HCT116 (cell line): Measurements from ENCODE around the gene DUXB. TPM values are rescaled to one million over a fixed set of nuclear protein-coding genes. Genes with fewer than 3 reads are reported as not detected.

ENCODE experiments used
- ATAC-seq: fragments of 200-7000 bp; cut with Tn5 transposase; 2 replicates; pipeline ENCODE4 v1.9.1; 2020; ENCODE audit warnings: mild to moderate bottlenecking, moderate library complexity
- BruUV-seq: library from RNA; stranded (reverse); fragments of 400-500 nt; replicated peaks from 2 replicates; lab custom pipeline; 2021; lab: Mats Ljungman, UMichigan
- CTCF ChIA-PET: fragments of 300-600 bp; sonication (Branson Sonifier 250); formaldehyde crosslinking; loops from one replicate; lab custom pipeline; 2021; ENCODE audit warnings: antibody characterized with exemption; lab: Charles Lee
- POLR2A ChIA-PET: fragments of 300-600, 350-600 bp; sonication (Branson Sonifier 250); formaldehyde crosslinking; loops from one replicate; lab custom pipeline; 2021; ENCODE audit warnings: antibody characterized with exemption; lab: Charles Lee
- RAD21 ChIA-PET, 2 experiments: fragments of 300-600 bp; sonication (Branson Sonifier 250); formaldehyde crosslinking; loops; one replicate each; lab custom pipeline; 2023; ENCODE audit warnings: low total read pairs in 2 of 2; ENCODE audit not compliant: uncharacterized antibody in 2 of 2, unreplicated experiment in 2 of 2, low non-redundant PET in 1 of 2; lab: Charles Lee
- DNase-seq: peaks from one replicate; pipeline ENCODE4 v3.0.0-alpha.2; 2010; ENCODE audit warnings: low read depth, low spot score
- H2AFZ ChIP-seq: fragments of 200-600 bp; shearing (Covaris generic), sonication (generic); 2 replicates; pipeline ENCODE4 v1.6.1; 2017; ENCODE audit warnings: low read depth, mixed run types, mixed read lengths, antibody characterized with exemption, low read length; ENCODE audit not compliant: poor library complexity, severe bottlenecking
- H3K27ac ChIP-seq: 2 replicates; pipeline ENCODE4 v1.5.1; 2012; ENCODE audit warnings: low read depth, low read length
- H3K27me3 ChIP-seq: fragments of 200-600 bp; sonication (generic); 2 replicates; pipeline ENCODE4 v1.6.1; 2016; ENCODE audit warnings: mixed run types, low read length, mixed read lengths; ENCODE audit not compliant: insufficient read depth
- H3K36me3 ChIP-seq, 2 experiments: fragments of 200-500 bp in 1 of 2; fragments of 200-600 bp in 1 of 2; sonication (Bioruptor generic) in 1 of 2; sonication (generic) in 1 of 2; 2 replicates each; pipeline versions ENCODE4 v1.5.1 to v1.6.1; 2014 to 2016; ENCODE audit warnings: low read length in 2 of 2, inconsistent platforms in 1 of 2, mixed read lengths in 1 of 2, mixed run types in 1 of 2; ENCODE audit not compliant: insufficient read depth in 2 of 2, control insufficient read depth in 1 of 2
- H3K4me1 ChIP-seq, 2 experiments: fragments of 200-600 bp in 1 of 2; sonication (generic) in 1 of 2; 2 replicates each; pipeline versions ENCODE4 v1.5.1 to v1.6.1; 2012 to 2017; ENCODE audit warnings: low read length in 2 of 2, inconsistent platforms in 1 of 2, mild to moderate bottlenecking in 1 of 2, mixed read lengths in 1 of 2, mixed run types in 1 of 2, moderate library complexity in 1 of 2; ENCODE audit not compliant: insufficient read depth in 2 of 2, control insufficient read depth in 1 of 2
- H3K4me2 ChIP-seq: fragments of 200-600 bp; sonication (generic); 2 replicates; pipeline ENCODE4 v1.6.1; 2017; ENCODE audit warnings: mixed run types, low read length, mixed read lengths
- H3K4me3 ChIP-seq, 2 experiments: fragments of 200-600 bp in 1 of 2; sonication (generic) in 1 of 2; replicated peaks in 1 of 2; 2 replicates each; pipeline ENCODE4 v1.5.1; 2011 to 2016; ENCODE audit warnings: low read length in 2 of 2, control low read depth in 1 of 2, low read depth in 1 of 2, mild to moderate bottlenecking in 1 of 2, mixed read lengths in 1 of 2, mixed run types in 1 of 2
- H3K79me2 ChIP-seq: fragments of 200-600 bp; sonication (generic); 2 replicates; pipeline ENCODE4 v1.6.1; 2017; ENCODE audit warnings: mild to moderate bottlenecking, mixed run types, low read length, moderate library complexity, mixed read lengths; ENCODE audit not compliant: insufficient read depth
- H3K9ac ChIP-seq: fragments of 200-600 bp; sonication (generic); 2 replicates; pipeline ENCODE4 v1.6.1; 2016; ENCODE audit warnings: low read length, mixed read lengths
- H3K9me2 ChIP-seq: fragments of 200-600 bp; sonication (generic), shearing (Covaris generic); 2 replicates; pipeline ENCODE4 v1.6.1; 2017; ENCODE audit warnings: mixed run types, mild to moderate bottlenecking, moderate library complexity; ENCODE audit not compliant: insufficient read depth
- H3K9me3 ChIP-seq, 2 experiments: fragments of 200-500 bp in 1 of 2; fragments of 200-600 bp in 1 of 2; sonication (Bioruptor generic) in 1 of 2; sonication (generic) in 1 of 2; 2 replicates each; pipeline ENCODE4 v1.6.1; 2014 to 2017; ENCODE audit warnings: low read length in 2 of 2, mixed read lengths in 2 of 2, inconsistent platforms in 1 of 2, low read depth in 1 of 2, mild to moderate bottlenecking in 1 of 2, mixed run types in 1 of 2, moderate library complexity in 1 of 2; ENCODE audit not compliant: control insufficient read depth in 1 of 2, insufficient read depth in 1 of 2
- H4K20me1 ChIP-seq: fragments of 200-600 bp; sonication (generic), shearing (Covaris generic); 2 replicates; pipeline ENCODE4 v1.6.1; 2017; ENCODE audit warnings: mixed run types, mild to moderate bottlenecking, moderate library complexity; ENCODE audit not compliant: insufficient read depth
- CTCF ChIP-seq, 3 experiments: fragments of 200-600 bp in 1 of 3; sonication (generic) in 1 of 3; IDR thresholded peaks in 2 of 3; conservative IDR thresholded peaks in 1 of 3; 2 replicates each; pipeline ENCODE4 v1.5.1; 2012 to 2017; ENCODE audit warnings: low read depth in 2 of 3, low read length in 2 of 3, antibody characterized with exemption in 1 of 3, borderline replicate concordance in 1 of 3, control low read depth in 1 of 3, mild to moderate bottlenecking in 1 of 3, mixed read lengths in 1 of 3, mixed run types in 1 of 3, moderate library complexity in 1 of 3; ENCODE audit not compliant: insufficient read depth in 1 of 3
- EZH2 ChIP-seq: fragments of 200-600 bp; sonication (generic); IDR thresholded peaks from 2 replicates; pipeline ENCODE4 v1.6.1; 2017; ENCODE audit warnings: antibody characterized with exemption, mixed run types
- POLR2AphosphoS5 ChIP-seq: IDR thresholded peaks from 2 replicates; pipeline ENCODE4 v1.6.1; 2011; ENCODE audit warnings: mild to moderate bottlenecking, low read depth, low read length, moderate library complexity
- RAD21 ChIP-seq: IDR thresholded peaks from 2 replicates; pipeline ENCODE4 v1.6.1; 2012; ENCODE audit warnings: low read depth, mild to moderate bottlenecking
- REST ChIP-seq: IDR thresholded peaks from 2 replicates; pipeline ENCODE4 v1.6.1; 2012; ENCODE audit warnings: low read depth
- SP1 ChIP-seq: IDR thresholded peaks from 2 replicates; pipeline ENCODE4 v1.6.1; 2012; ENCODE audit warnings: low read depth
- SRF ChIP-seq: IDR thresholded peaks from 2 replicates; pipeline ENCODE4 v1.6.1; 2012; ENCODE audit warnings: low read depth
- TCF7L2 ChIP-seq: IDR thresholded peaks from 2 replicates; pipeline ENCODE4 v1.7.0; 2011; ENCODE audit warnings: borderline replicate concordance, inconsistent platforms; ENCODE audit not compliant: insufficient read depth, insufficient read length; ENCODE audit errors: extremely low read depth
- YY1 ChIP-seq: IDR thresholded peaks from 2 replicates; pipeline ENCODE4 v1.6.1; 2011; ENCODE audit warnings: low read length, low read depth, moderate library complexity, mild to moderate bottlenecking; ENCODE audit not compliant: insufficient replicate concordance; ENCODE audit errors: extremely low read depth
- ZFX ChIP-seq: fragments of 450-650 bp; IDR thresholded peaks from 2 replicates; pipeline ENCODE4 v1.6.1; 2017
- ZNF274 ChIP-seq: fragments of 200-500 bp; sonication (Bioruptor generic); IDR thresholded peaks from 2 replicates; pipeline ENCODE4 v1.6.1; 2014; ENCODE audit warnings: mild to moderate bottlenecking, low read depth, low read length, inconsistent platforms
- intact Hi-C: fragments of 100-400 bp; cut with micrococcal nuclease; formaldehyde crosslinking; loops from 2 replicates; pipeline ENCODE4 v1.10.0; 2022
- total RNA-seq: library from RNA; stranded (reverse); gene quantifications from one replicate; pipeline ENCODE4 v1.2.1, GENCODE V29; 2021; ENCODE audit not compliant: unreplicated experiment

The DUXB gene
- total RNA-seq, 1 experiment from 2014 or later: not detected

GRCh38 chr16:75658175-75658574 is 43.1 kb downstream of the DUXB start:
- ATAC-seq (no peak), DNase-seq (no peak)
- no peaks in the 10 kb centered on the region for H3K9me3 ChIP-seq
- H3K9ac ChIP-seq: no peak overlapping the region
- intact Hi-C loops: no loop called here
- ChIA-PET CTCF (no interaction called here), POLR2A (no interaction called here), RAD21 (no interaction called here)
- H3K9me2 ChIP-seq: no peaks in the 10 kb centered on the region
- H3K36me3 ChIP-seq: peaks cover 13 to 31% of the 10 kb centered on the region in 2 experiments; a peak in 2 of 4 replicates
- no peak overlapping the region for H2AFZ ChIP-seq
- no peak overlapping the region for H3K4me3 ChIP-seq
- no peak overlapping the region for H3K4me2 ChIP-seq
- peaks cover 12% of the 10 kb centered on the region for H3K79me2 ChIP-seq
- no peaks in the 10 kb centered on the region for H4K20me1 ChIP-seq
- H3K4me1 ChIP-seq: no peaks in the 10 kb centered on the region
- no TSS peak for BruUV-seq
- H3K27me3 ChIP-seq: no peaks in the 10 kb centered on the region
- H3K27ac ChIP-seq: no peak overlapping the region
- TF ChIP-seq SP1: no peak
- no peak for TF ChIP-seq EZH2
- no peak for TF ChIP-seq CTCF (IDR thresholded peaks at IDR 0.05 in 2 of 3, conservative IDR thresholded peaks at IDR 0.05 in 1 of 3; ENCODE audit: borderline replicate concordance in 1 of 3, insufficient read depth in 1 of 3, low read depth in 2 of 3, low read length in 2 of 3)
- no peak for TF ChIP-seq ZFX
- TF ChIP-seq RAD21: no peak
- no peak for TF ChIP-seq POLR2AphosphoS5
- TF ChIP-seq SRF: no peak
- no peak for TF ChIP-seq YY1
- no peak for TF ChIP-seq ZNF274
- no peak for TF ChIP-seq REST
- TF ChIP-seq TCF7L2: no peak
- TF ChIP-seq, all 23 proteins: peak for 0
